Measurements from ENCODE around the gene ZNF350.

- TF ChIP-seq CTCF (IDR thresholded peaks at IDR 0.05): no peak
- no peak for TF ChIP-seq POLR2A (IDR thresholded peaks at IDR 0.05)
Observed at GRCh38 chr19:51976852-51977251, 9.8 kb downstream of the ZNF350 start.
